SK-N-SH treated with all-trans-retinoic acid at 6 μM for 48 hours (cell line): ENCODE data around the gene PDE4B.
"Not testable (repeated sequence)": the region's sequence is repeated elsewhere in the genome, so short reads cannot be mapped to it uniquely, and the experiment has no call there.

Experiments
- ARNTL ChIP-seq: fragments of 450-650 bp; formaldehyde crosslinking; IDR thresholded peaks from 2 replicates; pipeline ENCODE4 v1.5.0; 2020; ENCODE audit warnings: low read depth, mild to moderate bottlenecking, moderate library complexity, borderline replicate concordance
- CSRNP3 ChIP-seq: fragments of 250-450 bp; sonication (Bioruptor Pico); IDR thresholded peaks from 2 replicates; pipeline ENCODE4 v1.5.1; 2021; ENCODE audit warnings: mild to moderate bottlenecking, moderate library complexity
- ESRRG ChIP-seq: fragments of 250-450 bp; sonication (Bioruptor Pico); IDR thresholded peaks from 2 replicates; pipeline ENCODE4 v1.6.1; 2021; ENCODE audit warnings: mild to moderate bottlenecking
- GLIS3 ChIP-seq: fragments of 250-450 bp; sonication (Bioruptor Pico); IDR thresholded peaks from 2 replicates; pipeline ENCODE4 v1.5.0; 2020; ENCODE audit warnings: mild to moderate bottlenecking, moderate library complexity
- ISL1 ChIP-seq: fragments of 250-450 bp; sonication (Bioruptor Pico); IDR thresholded peaks from 2 replicates; pipeline ENCODE4 v2.1.2; 2022; ENCODE audit warnings: mild to moderate bottlenecking, moderate library complexity
- RARB ChIP-seq: fragments of 250-450 bp; sonication (Bioruptor Pico); IDR thresholded peaks from 2 replicates; pipeline ENCODE4 v1.8.0; 2021; ENCODE audit warnings: mild to moderate bottlenecking, moderate library complexity
- TCF4 ChIP-seq: fragments of 250-450 bp; sonication (Bioruptor Pico); IDR thresholded peaks from 2 replicates; pipeline ENCODE4 v1.8.0; 2021; ENCODE audit warnings: mild to moderate bottlenecking, moderate library complexity, borderline replicate concordance
- TOX ChIP-seq: fragments of 250-450 bp; sonication (Bioruptor Pico); IDR thresholded peaks from 2 replicates; pipeline ENCODE4 v1.8.0; 2021; ENCODE audit warnings: mild to moderate bottlenecking, moderate library complexity, borderline replicate concordance
- ZFP30 ChIP-seq: fragments of 450-650 bp; formaldehyde crosslinking; IDR thresholded peaks from 2 replicates; pipeline ENCODE4 v1.5.0; 2022; ENCODE audit warnings: mild to moderate bottlenecking, moderate library complexity
- TF ChIP-seq, protein P1 (sequence below): fragments of 250-450 bp; sonication (Bioruptor Pico); IDR thresholded peaks from 2 replicates; pipeline ENCODE4 v1.8.0; 2020; ENCODE audit warnings: mild to moderate bottlenecking, moderate library complexity, borderline replicate concordance

DNA sequence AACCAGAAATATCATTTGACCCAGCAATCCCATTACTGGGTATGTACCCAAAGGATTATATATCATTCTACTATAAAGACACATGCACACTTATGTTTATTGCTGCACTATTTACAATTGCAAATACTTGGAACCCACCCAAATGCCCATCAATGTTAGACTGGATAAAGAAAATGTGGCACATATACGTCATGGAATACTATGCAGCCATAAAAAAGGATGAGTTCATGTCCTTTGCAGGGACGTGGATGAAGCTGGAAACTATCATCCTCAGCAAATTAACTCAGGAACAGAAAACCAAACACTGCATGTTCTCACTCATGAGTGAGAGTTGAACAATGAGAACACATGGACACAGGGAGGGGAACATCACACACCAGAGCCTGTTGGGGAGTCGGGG is 85.6 kb downstream of the PDE4B start:
- not testable (repeated sequence) for TF ChIP-seq GLIS3 (CRISPR knock-in tag); ZFP30 (CRISPR knock-in tag); ISL1 (CRISPR knock-in tag); CSRNP3 (CRISPR knock-in tag); ESRRG (CRISPR knock-in tag); RARB; ARNTL; TCF4 (CRISPR knock-in tag); TOX (CRISPR knock-in tag)
- TF ChIP-seq, protein P1, sequence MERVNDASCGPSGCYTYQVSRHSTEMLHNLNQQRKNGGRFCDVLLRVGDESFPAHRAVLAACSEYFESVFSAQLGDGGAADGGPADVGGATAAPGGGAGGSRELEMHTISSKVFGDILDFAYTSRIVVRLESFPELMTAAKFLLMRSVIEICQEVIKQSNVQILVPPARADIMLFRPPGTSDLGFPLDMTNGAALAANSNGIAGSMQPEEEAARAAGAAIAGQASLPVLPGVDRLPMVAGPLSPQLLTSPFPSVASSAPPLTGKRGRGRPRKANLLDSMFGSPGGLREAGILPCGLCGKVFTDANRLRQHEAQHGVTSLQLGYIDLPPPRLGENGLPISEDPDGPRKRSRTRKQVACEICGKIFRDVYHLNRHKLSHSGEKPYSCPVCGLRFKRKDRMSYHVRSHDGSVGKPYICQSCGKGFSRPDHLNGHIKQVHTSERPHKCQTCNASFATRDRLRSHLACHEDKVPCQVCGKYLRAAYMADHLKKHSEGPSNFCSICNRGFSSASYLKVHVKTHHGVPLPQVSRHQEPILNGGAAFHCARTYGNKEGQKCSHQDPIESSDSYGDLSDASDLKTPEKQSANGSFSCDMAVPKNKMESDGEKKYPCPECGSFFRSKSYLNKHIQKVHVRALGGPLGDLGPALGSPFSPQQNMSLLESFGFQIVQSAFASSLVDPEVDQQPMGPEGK (CRISPR knock-in tag): not testable (repeated sequence)
